ENCODE measurements around the gene MED26.

The MED26 gene

GRCh38 chr19:16525751-16526481 is 102.1 kb downstream of the MED26 start:
- DNase-seq = no peak
- H3K27me3 Mint-ChIP-seq = no peaks in the 10 kb centered on the region
- no peak overlapping the region for H3K27ac Mint-ChIP-seq
- H3K4me3 Mint-ChIP-seq = no peak overlapping the region
- peaks cover 92% of the 10 kb centered on the region for H3K36me3 Mint-ChIP-seq (ENCODE audit: low read depth)
- H3K9me3 Mint-ChIP-seq = no peaks in the 10 kb centered on the region
- H3K4me1 Mint-ChIP-seq (ENCODE audit: low read depth) = no peaks in the 10 kb centered on the region

GRCh38 chr19:16524991-16525734 is 102.8 kb downstream of the MED26 start:
- Mint-ChIP-seq H3K27me3 (no peaks in the 10 kb centered on the region), H3K9me3 (no peaks in the 10 kb centered on the region), H3K27ac (no peak overlapping the region), H3K36me3 (ENCODE audit: low read depth) (peaks cover 92% of the 10 kb centered on the region), H3K4me3 (no peak overlapping the region), H3K4me1 (ENCODE audit: low read depth) (no peaks in the 10 kb centered on the region)
- DNase-seq = no peak

Measured in activated T-cell treated with anti-CD3 and anti-CD28 coated beads, Interleukin-2, amount 50 U/mL, for 24 hours (primary cell).